GM19372 (cell line): ENCODE measurements around the gene MAD2L1.

Source experiments
- ATAC-seq: cut with Tn5 transposase; IDR thresholded peaks from one replicate; pipeline ENCODE4 v1.9.1; 2021; ENCODE audit warnings: mild to moderate bottlenecking, low read depth, moderate library complexity; ENCODE audit not compliant: unreplicated experiment

MAD2L1 gene

GRCh38 chr4:120007191-120007871 is 59.3 kb downstream of the MAD2L1 start:
- no peak for ATAC-seq
